CD4-positive, alpha-beta T cell treated with Interleukin-2 at 100 ng/mL for 4 hours (primary cell): ENCODE measurements around the gene APOL4.
"Not testable (repeated sequence)": the region's sequence is repeated elsewhere in the genome, so short reads cannot be mapped to it uniquely, and the experiment has no call there.

ENCODE experiments used
- DNase-seq: peaks from one replicate; pipeline ENCODE4 v3.0.0-alpha.2; 2020; ENCODE audit warnings: low spot score

APOL4 gene

GRCh38 chr22:36231051-36231450 is 29.4 kb upstream of the APOL4 start:
- not testable (repeated sequence) for DNase-seq

GRCh38 chr22:36229649-36230048 is 28.0 kb upstream of the APOL4 start:
- DNase-seq, result not testable (repeated sequence)

GRCh38 chr22:36228944-36229343 is 27.3 kb upstream of the APOL4 start:
- no peak for DNase-seq

DNA sequence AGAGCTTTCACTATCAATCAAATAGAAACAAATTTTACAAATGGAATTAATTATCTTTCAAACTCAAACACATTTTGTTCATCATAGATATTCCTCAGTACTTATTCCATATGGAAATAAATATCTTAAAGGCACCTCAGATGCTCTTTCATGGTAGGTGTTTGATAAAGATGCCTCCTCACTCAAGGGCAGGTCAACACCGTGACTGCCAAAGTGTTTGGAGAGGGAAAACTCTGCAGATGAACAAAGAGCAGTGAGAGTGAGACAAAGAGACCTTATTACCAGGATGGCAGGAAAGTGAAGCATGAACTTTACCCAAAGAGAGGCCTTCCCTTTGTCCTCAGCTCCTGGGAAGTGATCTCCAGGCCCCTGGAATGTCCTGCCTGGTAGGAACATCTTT is 26.8 kb upstream of the APOL4 start:
- DNase-seq, result not testable (repeated sequence)

- no peak for DNase-seq
Observed at GRCh38 chr22:36227806-36228205, 26.2 kb upstream of the APOL4 start.

GRCh38 chr22:36227396-36227795 is 25.8 kb upstream of the APOL4 start:
- no peak for DNase-seq

DNA sequence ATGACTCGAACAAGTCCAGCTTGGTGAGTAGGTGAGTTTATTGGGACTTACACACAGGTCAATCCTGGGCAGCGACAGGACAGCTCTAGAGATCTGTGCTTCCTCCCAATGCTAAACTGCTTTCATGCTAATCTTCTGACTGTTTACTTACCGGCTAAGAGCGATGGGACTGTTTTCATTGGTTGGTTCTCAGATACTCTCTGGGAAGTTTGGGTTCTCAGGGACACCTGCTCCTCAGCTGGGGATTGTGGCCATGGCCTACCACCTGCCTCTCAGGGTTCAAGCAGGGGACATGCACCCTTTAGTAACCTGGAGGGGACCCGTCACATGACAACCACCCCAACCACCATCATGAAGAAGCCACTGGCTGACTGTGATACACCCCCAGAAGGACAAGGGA is 24.6 kb upstream of the APOL4 start:
- no peak for DNase-seq

GRCh38 chr22:36225333-36225922 is 23.8 kb upstream of the APOL4 start:
- no peak for DNase-seq

- DNase-seq, result no peak
Observed at GRCh38 chr22:36224245-36224644, 22.6 kb upstream of the APOL4 start.

DNA sequence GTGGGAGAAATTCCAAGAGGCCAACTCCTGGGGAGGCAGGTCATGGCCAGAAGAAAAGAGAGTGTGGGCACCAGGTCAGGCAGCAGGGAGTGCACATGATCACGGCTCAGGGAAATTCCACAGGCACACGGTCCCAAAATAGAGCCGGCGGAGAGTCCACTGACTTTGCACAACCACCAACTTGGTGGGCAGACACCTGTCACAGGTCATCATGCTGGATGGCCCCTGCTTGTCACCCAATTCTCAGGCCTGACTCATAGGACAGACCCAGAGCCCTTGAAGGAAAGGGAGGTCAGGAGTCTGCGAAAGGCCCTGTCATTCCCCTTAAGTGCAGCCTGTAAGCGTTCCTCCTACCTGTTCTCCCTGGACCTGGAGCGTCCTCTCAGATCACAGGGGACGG is 21.9 kb upstream of the APOL4 start:
- no peak for DNase-seq

DNA sequence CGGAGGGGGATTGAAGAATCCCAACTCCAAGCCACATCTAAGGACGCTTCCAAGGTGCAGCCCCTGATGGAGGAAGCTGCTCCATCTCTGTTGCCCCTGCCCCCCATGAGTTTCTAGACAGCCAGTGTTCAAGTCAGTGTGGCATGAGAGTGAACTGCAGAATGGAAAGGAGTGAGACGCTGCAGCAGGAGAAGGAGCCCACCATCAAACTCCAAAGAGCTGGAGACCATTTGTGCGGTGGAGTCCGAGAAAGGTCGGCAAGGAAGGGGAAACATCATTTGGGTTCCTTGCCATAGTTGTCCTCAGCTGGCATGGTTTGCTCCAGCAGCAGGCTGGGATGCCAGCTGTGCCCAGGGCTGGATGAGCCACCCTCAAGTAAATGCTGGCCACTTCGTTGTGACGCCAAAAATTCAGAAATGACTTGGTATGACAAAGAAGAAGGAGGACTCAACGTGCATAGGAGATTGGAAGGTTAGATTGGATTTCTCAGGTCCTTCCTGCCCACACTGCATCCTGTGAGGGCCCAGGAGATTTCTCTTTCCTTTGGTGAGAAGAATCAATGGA is 21.4 kb upstream of the APOL4 start:
- DNase-seq, result no peak

DNA sequence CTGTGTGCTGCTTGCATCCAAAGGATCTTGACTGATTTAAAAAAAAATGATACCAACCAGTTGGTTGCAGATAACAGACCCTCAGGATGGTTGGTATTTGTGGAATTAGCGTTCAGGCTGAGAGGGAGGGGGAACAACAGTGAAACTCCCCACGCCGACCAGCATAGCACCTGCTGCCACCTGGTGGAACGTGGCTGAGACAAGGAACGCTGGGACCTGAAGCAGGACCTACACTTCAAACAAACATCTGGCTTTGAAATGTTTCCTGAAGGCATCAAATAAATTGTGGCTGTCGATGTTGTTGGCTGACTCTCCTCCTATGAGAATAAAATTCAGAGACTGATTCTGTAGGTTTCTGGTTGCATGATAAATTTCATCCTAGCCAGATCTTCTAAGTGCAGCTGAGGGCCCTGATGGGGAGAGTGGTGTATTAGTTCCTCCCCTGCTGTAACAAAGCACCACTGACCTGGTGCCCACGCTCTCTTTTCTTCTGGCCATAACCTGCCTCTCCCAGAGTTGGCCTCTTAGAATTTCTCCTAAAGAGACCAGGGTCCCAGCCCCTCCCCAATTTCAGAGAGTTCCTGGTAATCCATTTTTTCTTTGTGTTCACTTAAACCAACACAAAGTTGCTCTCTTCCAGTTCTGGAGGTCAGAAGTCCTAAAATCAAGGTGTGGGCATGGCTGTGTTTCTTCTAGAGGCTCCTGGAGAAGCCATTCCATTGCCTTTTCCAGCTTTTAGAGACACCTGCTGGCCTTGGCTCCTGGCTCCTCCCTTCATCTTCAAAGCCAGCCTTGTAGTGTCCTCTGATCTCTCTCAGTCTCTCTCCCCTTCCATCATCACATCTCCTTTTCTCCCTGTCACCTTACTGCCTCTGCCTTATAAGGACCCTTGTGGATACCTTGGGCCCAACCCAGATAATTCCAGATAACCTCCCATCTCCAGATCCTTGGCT is 20.5 kb upstream of the APOL4 start:
- peak; percentile 54 for DNase-seq

- DNase-seq, result no peak
Observed at GRCh38 chr22:36220451-36220921, 18.9 kb upstream of the APOL4 start.

DNA sequence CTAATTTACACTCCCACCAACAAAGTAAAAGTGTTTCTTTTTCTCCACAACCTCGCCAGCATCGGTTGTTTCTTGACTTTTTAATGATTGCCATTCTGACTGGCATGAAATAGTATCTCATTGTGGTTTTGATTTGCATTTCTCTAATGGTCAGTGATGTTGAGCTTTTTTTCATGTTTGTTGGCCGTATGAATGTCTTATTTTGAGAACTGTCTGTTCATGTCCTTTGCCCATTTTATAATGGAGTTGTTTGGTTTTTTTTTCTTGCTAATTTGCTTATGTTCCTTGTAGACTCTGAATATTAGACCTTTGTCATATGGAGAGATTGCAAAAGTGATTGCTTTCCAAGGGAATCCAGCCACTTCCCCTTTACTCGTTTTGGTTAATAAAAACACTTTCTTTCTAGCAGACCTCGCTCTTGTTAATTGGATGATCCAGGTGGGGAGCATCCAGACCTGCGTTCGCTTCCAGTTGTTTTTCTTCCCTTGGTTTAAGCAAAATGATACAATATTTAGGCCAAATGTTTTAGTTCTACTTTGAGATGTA is 17.1 kb upstream of the APOL4 start:
- DNase-seq, result no peak

GRCh38 chr22:36215981-36216380 is 14.4 kb upstream of the APOL4 start:
- DNase-seq, result no peak

DNA sequence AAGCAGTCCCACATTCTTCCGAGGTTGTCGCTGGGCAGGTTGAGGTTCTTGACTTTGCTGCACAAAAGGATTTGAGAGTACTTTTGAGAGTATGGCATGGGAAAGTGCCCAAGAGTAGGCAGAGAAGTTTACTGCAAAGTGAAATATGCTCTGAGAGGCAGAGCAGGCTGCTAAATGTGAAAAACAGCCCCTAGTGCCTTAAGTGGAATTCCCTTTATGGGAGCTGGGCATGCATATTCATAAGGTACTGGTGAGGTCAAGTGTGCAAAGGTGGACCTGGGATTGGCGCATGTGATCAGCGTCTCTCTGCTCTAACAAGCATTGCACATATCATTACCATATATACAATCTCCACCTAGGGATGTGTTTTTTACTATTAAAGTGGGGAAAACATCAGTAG is 12.0 kb upstream of the APOL4 start:
- no peak for DNase-seq

DNA sequence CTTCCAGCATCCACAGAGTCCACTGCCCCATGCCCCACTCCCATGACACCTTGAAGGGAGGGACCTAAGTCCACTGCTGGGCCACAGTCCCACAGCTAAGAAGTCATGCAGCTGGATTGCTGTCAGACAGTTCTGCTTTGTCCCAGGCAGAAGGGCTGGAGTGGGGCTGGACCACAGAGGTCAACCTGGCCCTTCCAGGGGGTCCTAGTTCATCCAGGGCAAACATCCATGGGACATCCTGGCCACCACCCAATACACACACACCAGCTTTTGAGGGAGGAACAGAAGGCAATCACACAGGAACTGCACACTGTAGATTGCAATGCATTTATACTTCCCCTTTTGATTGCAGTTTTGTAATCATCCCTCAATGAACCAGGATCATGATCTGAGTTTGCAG is 11.3 kb upstream of the APOL4 start:
- no peak for DNase-seq

DNA sequence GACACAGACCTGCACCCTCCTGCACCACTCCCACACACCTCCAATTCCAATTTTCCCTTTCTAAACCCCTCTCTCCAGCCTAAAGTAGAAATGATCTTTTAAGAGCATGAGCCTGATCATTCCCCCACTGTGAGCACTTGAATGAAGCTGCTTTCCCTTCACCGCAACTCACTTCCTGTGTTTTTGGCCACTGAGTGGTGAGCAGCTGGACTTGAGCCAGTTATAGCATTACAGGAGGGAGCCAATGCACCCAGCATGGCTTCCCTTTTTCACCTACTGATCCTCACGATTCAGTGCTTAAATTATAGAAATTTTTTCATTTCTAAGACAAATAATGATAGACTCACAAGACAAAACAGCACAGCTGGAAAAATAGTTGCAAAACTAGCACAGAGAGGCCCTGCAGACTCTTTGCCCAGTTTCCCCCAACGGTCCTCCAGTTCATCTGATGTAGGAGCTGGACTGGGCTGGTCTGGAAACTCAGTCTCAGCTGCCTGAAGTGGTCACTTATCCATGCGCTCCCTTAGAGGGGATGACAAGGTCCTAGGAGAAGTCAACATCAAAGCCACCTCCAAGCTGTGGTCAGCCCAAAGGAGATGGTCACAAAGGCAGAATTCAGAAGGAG is 9.7 kb upstream of the APOL4 start:
- DNase-seq, result no peak

DNA sequence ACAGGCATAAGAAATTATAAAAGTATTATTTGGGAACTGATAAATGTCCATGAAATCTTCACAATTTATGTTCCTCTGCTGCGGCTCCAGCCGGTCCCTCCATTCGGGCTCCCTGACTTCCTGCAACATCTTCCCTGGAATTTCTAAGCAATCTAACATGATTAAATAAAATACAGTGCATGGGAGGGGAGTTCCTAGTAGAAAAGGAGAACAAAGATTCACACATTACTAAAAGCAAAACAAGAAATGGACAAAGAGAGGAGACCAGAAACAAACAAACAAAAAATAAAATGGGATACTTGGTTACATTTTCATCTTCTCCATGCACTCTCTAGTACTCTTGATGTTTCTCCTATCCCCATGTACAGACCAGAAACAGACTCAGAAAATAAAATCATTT is 8.6 kb upstream of the APOL4 start:
- no peak for DNase-seq

- not testable (repeated sequence) for DNase-seq
Observed at GRCh38 chr22:36209488-36209908, 7.9 kb upstream of the APOL4 start.

DNA sequence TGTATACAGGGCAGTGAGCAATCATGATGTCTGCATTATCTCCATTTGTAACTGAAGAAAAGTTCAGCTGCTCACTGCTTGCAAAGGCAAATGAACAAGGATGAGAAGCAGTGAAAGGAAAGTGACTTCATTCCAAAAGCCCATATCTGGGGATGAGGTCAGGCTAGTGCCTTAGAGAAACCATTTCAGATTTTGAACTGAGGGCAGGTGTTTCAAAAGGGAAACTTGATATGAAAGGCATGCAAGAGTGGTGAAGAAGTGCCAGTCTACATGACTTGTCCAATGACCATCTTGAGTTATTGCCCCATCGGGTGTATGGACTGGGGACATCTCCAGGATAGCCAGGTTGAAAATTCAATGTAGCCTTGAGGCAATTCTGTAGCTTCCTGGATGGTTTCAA is 7.3 kb upstream of the APOL4 start:
- DNase-seq, result no peak

DNA sequence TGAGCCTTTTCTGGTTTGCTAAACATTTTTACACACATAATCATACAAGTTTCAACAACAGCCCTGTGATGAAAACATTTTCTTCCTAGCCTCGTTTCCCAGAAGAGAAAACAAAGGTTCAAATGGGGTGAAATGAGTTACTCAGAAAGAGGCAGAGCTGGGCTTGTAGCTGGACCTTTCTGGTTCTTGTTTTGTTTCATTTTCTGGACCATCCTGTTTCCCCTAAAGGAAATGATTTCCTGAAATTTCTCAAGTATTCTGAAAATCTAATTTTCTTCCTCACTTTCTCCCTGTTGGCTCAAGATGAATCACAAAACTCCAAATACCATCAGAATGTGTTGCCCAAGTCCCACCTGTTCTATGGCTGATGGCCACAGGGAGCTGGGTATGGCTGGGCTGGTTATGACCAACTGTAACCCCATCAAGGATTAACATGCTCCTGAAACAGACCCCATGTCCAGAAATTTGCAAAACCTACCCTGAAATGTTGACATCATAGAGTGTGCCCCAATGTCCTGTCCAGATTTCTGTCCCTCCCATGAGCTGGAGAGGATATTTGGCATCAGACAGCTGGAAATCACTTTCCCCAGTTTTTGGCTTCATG is 6.7 kb upstream of the APOL4 start:
- DNase-seq, result no peak
